ENCODE results near the gene ING1.
"Not testable (repeated sequence)": the region's sequence is repeated elsewhere in the genome, so short reads cannot be mapped to it uniquely, and the experiment has no call there.

ING1 gene

DNA sequence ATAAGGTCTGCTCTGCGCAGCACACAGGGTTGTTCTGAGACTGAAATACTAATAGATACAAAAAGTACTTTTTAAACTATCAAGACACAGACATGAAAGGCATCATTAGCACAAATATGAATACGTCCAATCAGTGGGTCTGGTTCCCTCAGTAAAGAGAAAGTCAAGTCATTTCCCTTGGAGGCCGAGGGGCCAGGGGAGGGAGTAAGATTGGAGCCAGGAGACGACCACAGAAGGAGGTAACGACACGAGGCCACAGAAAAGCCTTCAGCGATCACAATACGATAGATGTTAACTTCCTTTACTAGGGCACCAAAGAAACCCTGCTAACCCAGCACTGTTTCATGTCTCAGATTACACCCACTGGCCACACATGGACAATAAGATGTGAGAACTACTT is 12.9 kb upstream of the ING1 start:
- DNase-seq (ENCODE audit: low read depth), result no peak
- H3K4me3 ChIP-seq (ENCODE audit: low read depth, low read length), result no peak overlapping the region
- TF ChIP-seq, protein P1, sequence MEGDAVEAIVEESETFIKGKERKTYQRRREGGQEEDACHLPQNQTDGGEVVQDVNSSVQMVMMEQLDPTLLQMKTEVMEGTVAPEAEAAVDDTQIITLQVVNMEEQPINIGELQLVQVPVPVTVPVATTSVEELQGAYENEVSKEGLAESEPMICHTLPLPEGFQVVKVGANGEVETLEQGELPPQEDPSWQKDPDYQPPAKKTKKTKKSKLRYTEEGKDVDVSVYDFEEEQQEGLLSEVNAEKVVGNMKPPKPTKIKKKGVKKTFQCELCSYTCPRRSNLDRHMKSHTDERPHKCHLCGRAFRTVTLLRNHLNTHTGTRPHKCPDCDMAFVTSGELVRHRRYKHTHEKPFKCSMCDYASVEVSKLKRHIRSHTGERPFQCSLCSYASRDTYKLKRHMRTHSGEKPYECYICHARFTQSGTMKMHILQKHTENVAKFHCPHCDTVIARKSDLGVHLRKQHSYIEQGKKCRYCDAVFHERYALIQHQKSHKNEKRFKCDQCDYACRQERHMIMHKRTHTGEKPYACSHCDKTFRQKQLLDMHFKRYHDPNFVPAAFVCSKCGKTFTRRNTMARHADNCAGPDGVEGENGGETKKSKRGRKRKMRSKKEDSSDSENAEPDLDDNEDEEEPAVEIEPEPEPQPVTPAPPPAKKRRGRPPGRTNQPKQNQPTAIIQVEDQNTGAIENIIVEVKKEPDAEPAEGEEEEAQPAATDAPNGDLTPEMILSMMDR (IDR thresholded peaks at IDR 0.05; ENCODE audit: insufficient read depth, low read depth, low read length, missing control alignments), result no peak

DNA sequence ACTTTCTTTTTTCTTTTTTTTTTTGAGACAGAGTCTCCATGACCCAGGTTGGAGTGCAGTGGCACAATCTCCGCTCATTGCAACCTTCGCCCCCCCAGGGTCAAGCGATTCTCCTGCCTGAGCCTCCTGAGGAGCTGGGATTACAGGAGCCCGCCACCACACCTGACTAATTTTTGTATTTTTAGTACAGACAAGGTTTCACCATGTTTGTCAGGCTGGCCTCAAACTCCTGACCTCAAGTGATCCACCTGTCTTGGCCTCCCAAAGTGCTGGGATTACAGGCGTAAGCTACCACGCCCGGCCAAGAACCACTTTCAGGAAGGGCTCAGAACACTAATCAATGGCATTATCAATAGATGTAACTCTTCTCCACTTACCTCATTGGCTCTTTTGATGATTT is 12.4 kb upstream of the ING1 start:
- not testable (repeated sequence) for H3K4me3 ChIP-seq (ENCODE audit: low read depth, low read length); DNase-seq (ENCODE audit: low read depth)

DNA sequence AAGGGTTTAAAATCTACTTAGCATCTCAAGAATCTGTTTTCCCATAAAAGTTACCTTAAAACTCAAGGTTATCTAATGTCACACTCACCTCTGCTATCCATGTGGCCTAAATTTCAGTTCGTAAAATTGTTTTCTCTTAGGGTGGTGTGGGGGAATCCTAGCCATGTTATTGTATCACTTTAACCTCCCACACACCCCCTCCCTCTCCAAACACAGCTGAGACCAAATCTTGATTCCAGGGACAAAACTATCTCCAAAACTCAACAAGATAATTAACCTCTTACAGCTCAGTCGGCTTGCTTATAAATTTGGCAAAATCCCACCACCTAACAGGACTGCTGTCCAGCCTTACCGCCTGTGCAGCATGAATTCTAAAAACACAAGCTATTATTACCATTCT is 11.4 kb upstream of the ING1 start:
- no peak overlapping the region for H3K4me3 ChIP-seq (ENCODE audit: low read depth, low read length)
- TF ChIP-seq, protein P1 (IDR thresholded peaks at IDR 0.05; ENCODE audit: insufficient read depth, low read depth, low read length, missing control alignments), result no peak
- DNase-seq (ENCODE audit: low read depth), result no peak

DNA sequence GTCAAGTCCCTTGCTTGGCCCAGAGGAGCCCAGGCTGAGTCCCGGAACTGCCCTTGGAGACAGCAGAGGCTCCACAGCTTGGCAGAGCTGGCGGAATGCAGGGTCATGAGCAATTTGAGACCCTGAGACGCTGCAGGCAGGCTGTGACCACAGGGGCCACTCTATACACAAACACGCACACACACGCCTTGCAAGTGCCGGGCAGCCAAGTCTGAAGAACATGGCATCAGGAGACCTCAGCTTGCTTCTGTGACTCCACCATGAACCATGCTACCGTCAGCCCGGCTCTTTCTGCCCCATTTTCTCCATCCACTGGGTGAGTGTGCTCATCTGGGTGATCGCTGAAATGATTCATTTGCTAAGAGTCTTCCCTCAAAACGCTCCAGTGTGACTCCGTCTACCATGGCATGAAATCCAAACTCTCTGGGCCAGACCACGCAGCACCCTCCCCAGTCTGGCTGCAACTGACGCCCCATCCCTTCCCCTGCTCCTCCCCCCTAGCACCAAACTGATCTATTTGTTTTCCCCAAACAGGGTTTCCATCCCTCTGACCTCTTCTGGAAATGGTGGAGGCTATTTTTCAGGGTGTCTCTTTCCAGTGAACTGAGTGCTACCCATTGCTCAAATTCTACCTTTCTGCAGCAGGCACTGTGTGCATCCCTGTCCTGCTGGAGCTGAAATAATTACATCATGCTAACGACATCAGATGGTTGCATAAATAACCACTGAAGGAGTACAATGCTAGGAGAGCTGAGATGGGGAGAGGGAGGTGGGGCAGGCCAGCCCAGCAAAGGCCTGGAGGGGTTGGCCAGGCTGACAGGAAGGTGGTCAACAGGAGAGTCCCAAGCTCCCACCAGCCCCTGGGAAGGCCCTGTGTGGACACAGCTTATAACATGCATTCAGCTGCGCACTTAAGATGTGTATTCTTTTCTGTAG is 10.6 kb upstream of the ING1 start:
- DNase-seq (ENCODE audit: low read depth), result no peak
- H3K4me3 ChIP-seq (ENCODE audit: low read depth, low read length), result no peak overlapping the region
- TF ChIP-seq, protein P1 (IDR thresholded peaks at IDR 0.05; ENCODE audit: insufficient read depth, low read depth, low read length, missing control alignments), result no peak

DNA sequence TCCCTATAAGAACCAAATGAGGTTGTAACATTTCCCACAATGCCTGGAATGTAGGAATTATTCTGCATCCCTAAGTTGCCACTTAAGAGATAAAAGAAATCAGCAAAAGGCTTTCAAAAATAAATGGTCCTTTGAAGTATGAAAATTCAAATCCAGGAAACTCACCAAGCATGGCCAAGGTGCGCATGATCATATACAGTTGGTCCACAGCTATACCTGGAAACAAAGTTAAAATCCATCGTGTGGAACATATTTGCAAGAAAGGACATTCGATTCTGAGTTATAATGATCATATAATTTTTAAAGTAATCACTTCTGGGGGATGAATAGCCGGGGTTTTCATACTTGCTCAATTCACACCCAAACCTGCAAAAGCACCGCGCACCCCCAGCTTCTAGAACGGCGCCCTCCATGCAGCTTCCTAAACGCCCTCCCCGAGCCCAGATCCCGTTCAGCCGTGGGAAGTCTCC is 8.1 kb upstream of the ING1 start:
- DNase-seq (ENCODE audit: low read depth), result no peak
- TF ChIP-seq, protein P1 (IDR thresholded peaks at IDR 0.05; ENCODE audit: insufficient read depth, low read depth, low read length, missing control alignments), result no peak
- H3K4me3 ChIP-seq (ENCODE audit: low read depth, low read length), result peak overlapping the region; percentile 87

DNA sequence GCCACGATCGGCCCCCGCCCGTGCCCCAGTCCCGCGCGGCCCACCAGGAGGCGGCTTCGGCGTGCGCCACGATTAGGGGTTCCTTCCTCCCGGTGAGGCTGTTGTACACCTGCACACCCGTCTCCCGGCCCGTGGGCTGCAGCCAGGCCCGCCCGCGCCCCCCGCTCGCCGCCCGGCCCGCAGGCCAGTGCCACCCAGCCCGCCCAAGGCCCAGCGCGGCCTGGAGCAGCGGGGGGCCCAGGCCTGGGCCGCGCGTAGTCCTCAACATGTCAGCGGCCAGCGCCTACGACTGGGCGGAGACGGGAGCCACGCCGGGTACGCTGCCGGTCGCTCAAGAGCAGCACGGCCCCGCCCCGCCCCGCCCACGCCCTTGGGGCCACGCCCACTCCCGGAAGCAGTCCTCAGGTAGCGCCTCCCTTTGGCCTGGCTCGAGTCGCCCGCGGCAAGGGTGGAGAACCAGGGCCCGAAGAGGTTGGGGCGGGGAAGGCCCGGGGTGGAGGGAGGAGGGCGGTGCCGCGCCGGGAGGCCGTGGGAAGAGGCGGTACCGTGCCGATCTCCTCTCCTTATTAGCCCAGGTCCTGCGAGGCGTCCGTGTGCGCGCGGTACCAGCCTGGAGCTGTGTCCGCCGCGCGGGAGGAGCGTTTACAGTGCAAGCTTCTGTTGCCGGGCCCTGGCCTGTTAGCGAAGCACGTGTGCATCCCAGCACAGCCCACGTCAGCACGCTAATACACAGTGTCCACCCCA is 7.5 kb upstream of the ING1 start, which contains the start of gene CARS2:
CARS2 (minus strand) TSS at position 291 of the 744 bp plus-strand sequence; CDS start at position 268, 23 bp downstream.
- H3K4me3 ChIP-seq (ENCODE audit: low read depth, low read length), result peak within 1 kb of the TSS; percentile 87
- TF ChIP-seq, protein P1 (IDR thresholded peaks at IDR 0.05; ENCODE audit: insufficient read depth, low read depth, low read length, missing control alignments), result no peak
- DNase-seq (ENCODE audit: low read depth), result peak; percentile 98

Data from GM12865 (cell line).